ENCODE results near the gene PTPRN2. TPM values are rescaled to one million over a fixed set of nuclear protein-coding genes. Genes with fewer than 3 reads are reported as not detected.

Gene PTPRN2
- total and polyA plus RNA-seq, 2 of the 8 experiments (the other 6 are each of a cell fraction or from before 2014, with no cell fraction given): 2.6 to 4.5 TPM

- peaks cover 0 to 2% of the 10 kb centered on the region in 2 experiments for H4K20me1 ChIP-seq (replicated peaks in 1 of 2; ENCODE audit: control insufficient read depth in 1 of 2, insufficient read depth in 2 of 2, low read length in 2 of 2)
- H3K4me1 ChIP-seq (replicated peaks in 1 of 4; ENCODE audit: control insufficient read depth in 3 of 4, insufficient read depth in 4 of 4, low read length in 3 of 4): peaks cover 0 to 9% (median 4%) of the 10 kb centered on the region in 4 experiments; a peak in 3 of 7 replicates
- no peak overlapping the region for H3K18ac ChIP-seq (ENCODE audit: extremely low read depth, low read length)
- H3K27me3 ChIP-seq (replicated peaks in 1 of 4; ENCODE audit: control insufficient read depth in 3 of 4, extremely low read depth in 1 of 4, insufficient read depth in 3 of 4, low read length in 3 of 4): peaks cover 0 to 2% (median under 1%) of the 10 kb centered on the region in 4 experiments; a peak in 1 of 7 replicates
- H4K5ac ChIP-seq (ENCODE audit: insufficient read length, low read depth, low read length): no peak overlapping the region
- H2BK12ac ChIP-seq (ENCODE audit: low read depth, low read length): no peak overlapping the region
- H3K36me3 ChIP-seq (ENCODE audit: control insufficient read depth in 2 of 4, insufficient read depth in 4 of 4, low read length in 3 of 4): no peaks in the 10 kb centered on the region
- no peak overlapping the region for H2AK5ac ChIP-seq (ENCODE audit: low read depth, low read length)
- WGBS, 2 experiments (ENCODE audit: extremely low coverage in 1 of 2, insufficient coverage in 1 of 2, insufficient read length in 1 of 2, insufficient replicate concordance in 2 of 2, low coverage in 1 of 2, low lambda C conversion rate in 2 of 2, missing lambda C conversion rate in 1 of 2): 90% methylated on average over 19 of the region's 19 CpGs; no CpG with 5 or more reads in 1 of the 2 experiments
- H3K4me3 ChIP-seq (ENCODE audit: extremely low read depth in 1 of 4, insufficient read depth in 2 of 4, low read depth in 3 of 4, low read length in 4 of 4): no peak overlapping the region
- H3K27ac ChIP-seq (ENCODE audit: low read depth, low read length): no peak overlapping the region
- H2AFZ ChIP-seq (ENCODE audit: low read length): no peak overlapping the region
- no peak overlapping the region for H3K4ac ChIP-seq (replicated peaks; ENCODE audit: insufficient read length, low read depth, low read length)
- FAIRE-seq (no peak), DNase-seq (ENCODE audit: low read depth in 1 of 2, low spot score in 2 of 2) (no peak)
- ChIA-PET POLR2A (ENCODE audit: partially characterized antibody) (no interaction called here), CTCF (ENCODE audit: partially characterized antibody) (interaction anchor here (1.7 kb wide), 1 partner anchor 192 kb away, joined by 3 read pairs; no protein-coding TSS in a partner anchor)
- H4K8ac ChIP-seq (ENCODE audit: extremely low read depth, insufficient read depth, low read length): no peak overlapping the region
- no peak overlapping the region for H2BK20ac ChIP-seq (ENCODE audit: low read length)
- TF ChIP-seq SP2 (IDR thresholded peaks at IDR 0.05; ENCODE audit: low read length): no peak
- TF ChIP-seq RXRA (IDR thresholded peaks at IDR 0.05; ENCODE audit: insufficient read depth, low read depth, low read length): no peak
- TF ChIP-seq GABPA (IDR thresholded peaks at IDR 0.05; ENCODE audit: borderline replicate concordance, insufficient read depth, low read length): no peak
- no peak overlapping the region for H2BK5ac ChIP-seq (ENCODE audit: low read depth, low read length)
- no peak overlapping the region for H3K14ac ChIP-seq (ENCODE audit: insufficient read length)
- H3K23ac ChIP-seq (ENCODE audit: insufficient read length): no peak overlapping the region
- no peaks in the 10 kb centered on the region for H3K79me2 ChIP-seq (ENCODE audit: control insufficient read depth in 1 of 2, insufficient read depth in 2 of 2, low read length in 2 of 2)
- no peak overlapping the region for H3K9ac ChIP-seq (replicated peaks in 1 of 4; ENCODE audit: extremely low read depth in 1 of 4, low read depth in 3 of 4, low read length in 3 of 4)
- no peaks in the 10 kb centered on the region for H3K9me3 ChIP-seq (ENCODE audit: insufficient read depth in 2 of 2, low read depth in 1 of 2, low read length in 1 of 2)
- no peak overlapping the region for H4K91ac ChIP-seq (replicated peaks; ENCODE audit: insufficient read length, low read length)
- H3K79me1 ChIP-seq (ENCODE audit: low read depth, low read length): no peaks in the 10 kb centered on the region
- no peak overlapping the region for H2BK15ac ChIP-seq (ENCODE audit: low read length)
- no peak overlapping the region for H3K4me2 ChIP-seq (ENCODE audit: insufficient read depth in 1 of 2, low read depth in 2 of 2, low read length in 2 of 2)
- H3K23me2 ChIP-seq (ENCODE audit: low read depth, low read length): no peaks in the 10 kb centered on the region
- H2BK120ac ChIP-seq (replicated peaks; ENCODE audit: low read depth, low read length): no peak overlapping the region
- no peak overlapping the region for H3K56ac ChIP-seq (replicated peaks; ENCODE audit: insufficient read length, low read depth, low read length)
Observed at GRCh38 chr7:157667731-157668130, 919.9 kb downstream of the PTPRN2 start.

Data from H1 (cell line).